Gastrocnemius medialis (tissue), 4 donors: Measurements from ENCODE around the gene MTM1. TPM values are rescaled to one million over a fixed set of nuclear protein-coding genes. Genes with fewer than 3 reads are reported as not detected.

Source experiments
- ATAC-seq, 2 donors: fragments of 150-250 bp; one replicate each; pipeline ENCODE4 v1.9.1; 2016
- DNase-seq, 2 donors: peaks; one replicate each; pipeline ENCODE4 v3.0.0-alpha.2; 2019
- H3K27ac ChIP-seq, 4 donors: fragments of 200-600 bp; sonication (generic); 1 replicate in 1 of 4; 2 replicates in 3 of 4; pipeline ENCODE4 v1.5.1; 2016 to 2018; ENCODE audit warnings: mild to moderate bottlenecking in 2 of 4, moderate library complexity in 1 of 4
- H3K27me3 ChIP-seq, 3 donors: fragments of 200-600 bp; sonication (generic) in 2 of 3; 1 replicate in 1 of 3; 2 replicates in 2 of 3; pipeline versions ENCODE4 v1.5.1 to v1.6.0; 2016 to 2019; ENCODE audit warnings: mild to moderate bottlenecking in 1 of 3, moderate library complexity in 1 of 3
- H3K36me3 ChIP-seq, 2 donors: fragments of 200-600 bp; sonication (generic) in 1 of 2; one replicate each; pipeline ENCODE4 v1.5.1; 2017 to 2018
- H3K4me1 ChIP-seq, 2 donors: fragments of 200-600 bp; sonication (generic) in 1 of 2; one replicate each; pipeline ENCODE4 v1.5.1; 2016 to 2017; ENCODE audit warnings: mild to moderate bottlenecking in 2 of 2
- H3K4me3 ChIP-seq, 4 donors: fragments of 200-600 bp; sonication (generic) in 3 of 4; 1 replicate in 1 of 4; 2 replicates in 3 of 4; pipeline ENCODE4 v1.5.1; 2016 to 2019; ENCODE audit warnings: mild to moderate bottlenecking in 2 of 4
- H3K9me3 ChIP-seq, 3 donors: fragments of 200-600 bp; sonication (generic) in 2 of 3; 1 replicate in 1 of 3; 2 replicates in 2 of 3; pipeline ENCODE4 v1.5.1; 2016 to 2019
- CTCF ChIP-seq, 5 experiments: fragments of 450-650 bp in 3 of 5; fragments of 200-600 bp in 2 of 5; sonication (generic) in 2 of 5; IDR thresholded peaks in 4 of 5; conservative IDR thresholded peaks in 1 of 5; 1 replicate in 4 of 5; 2 replicates in 1 of 5; pipeline ENCODE4 v1.5.1; 2016 to 2019; ENCODE audit warnings: antibody characterized with exemption in 5 of 5, mild to moderate bottlenecking in 3 of 5, moderate library complexity in 3 of 5
- POLR2A ChIP-seq, 2 donors: fragments of 450-650 bp; IDR thresholded peaks; one replicate each; pipeline ENCODE4 v1.6.1; 2017; ENCODE audit warnings: antibody characterized with exemption in 2 of 2, mild to moderate bottlenecking in 2 of 2, moderate library complexity in 2 of 2
- in situ Hi-C, 4 donors: fragments of 200-750 bp; cut with MboI; loops; one replicate each; pipeline versions ENCODE4 v1.15.0 to v1.8.0; 2017; ENCODE audit warnings: low sequenced_read_pairs in 4 of 4
- intact Hi-C: fragments of 100-400 bp; cut with DNase I; formaldehyde crosslinking; loops from one replicate; pipeline ENCODE4 v1.15.1; 2023; ENCODE audit warnings: low total_unique reads
- total RNA-seq, 4 donors: library from RNA; depleted of rRNA; stranded (reverse); fragments of >200 nt; gene quantifications; one replicate each; pipeline versions ENCODE4 v1.1.0 to v1.2.3, GENCODE V29; 2016

Gene MTM1
- total RNA-seq, 4 donors from 2014 or later, result 6.3 to 18.1 (median 11.5) TPM

- Histone ChIP-seq H3K4me3 (peak overlapping the region in 1 of 4 donors; percentile 61), H3K4me1 (peaks cover 5 to 10% of the 10 kb centered on the region in 2 donors), H3K9me3 (no peaks in the 10 kb centered on the region), H3K27me3 (no peaks in the 10 kb centered on the region), H3K27ac (peak overlapping the region; percentile 82 to 87 (median 84)), H3K36me3 (no peaks in the 10 kb centered on the region)
- DNase-seq (no peak), ATAC-seq (no peak)
- intact Hi-C loops, result loop anchor here (5.0 to 10.0 kb wide), 2 partner anchors 202 to 330 kb away; partner anchors contain the start of genes CD99L2 and MAMLD1
- TF ChIP-seq POLR2A (IDR thresholded peaks at IDR 0.05), result no peak
- TF ChIP-seq CTCF (IDR thresholded peaks at IDR 0.05 in 4 of 5, conservative IDR thresholded peaks at IDR 0.05 in 1 of 5), result no peak
- in situ Hi-C loops, result no loop called here
Measured at GRCh38 chrX:150694738-150695410, 126.5 kb downstream of the MTM1 start.

- intact Hi-C loops, result loop anchor here (10.0 kb wide), 1 partner anchor 332 kb away; the partner anchor contains the start of gene MAMLD1
- Histone ChIP-seq H3K4me3 (no peak overlapping the region), H3K27me3 (no peaks in the 10 kb centered on the region), H3K9me3 (no peaks in the 10 kb centered on the region), H3K36me3 (no peaks in the 10 kb centered on the region), H3K27ac (no peak overlapping the region), H3K4me1 (peaks cover 5 to 15% of the 10 kb centered on the region in 2 donors)
- no peak for ATAC-seq
- DNase-seq, result no peak
- TF ChIP-seq CTCF (IDR thresholded peaks at IDR 0.05 in 4 of 5, conservative IDR thresholded peaks at IDR 0.05 in 1 of 5) (no peak), POLR2A (IDR thresholded peaks at IDR 0.05) (no peak)
- in situ Hi-C loops, result no loop called here
Measured at GRCh38 chrX:150696331-150696730, 127.9 kb downstream of the MTM1 start.

GRCh38 chrX:150696866-150697265, 128.4 kb downstream of the MTM1 start:
- no peak overlapping the region for H3K27ac ChIP-seq
- DNase-seq (no peak), ATAC-seq (no peak)
- H3K27me3 ChIP-seq, result no peaks in the 10 kb centered on the region
- TF ChIP-seq CTCF (IDR thresholded peaks at IDR 0.05 in 4 of 5, conservative IDR thresholded peaks at IDR 0.05 in 1 of 5) (no peak), POLR2A (IDR thresholded peaks at IDR 0.05) (no peak)
- in situ Hi-C loops, result no loop called here
- intact Hi-C loops, result loop anchor here (10.0 kb wide), 1 partner anchor 332 kb away; the partner anchor contains the start of gene MAMLD1
- no peak overlapping the region for H3K4me3 ChIP-seq
- no peaks in the 10 kb centered on the region for H3K36me3 ChIP-seq
- H3K4me1 ChIP-seq, result peaks cover 5 to 15% of the 10 kb centered on the region in 2 donors
- H3K9me3 ChIP-seq, result no peaks in the 10 kb centered on the region

- H3K27me3 ChIP-seq, result no peaks in the 10 kb centered on the region
- peaks cover 5 to 12% of the 10 kb centered on the region in 2 donors for H3K4me1 ChIP-seq
- in situ Hi-C loops (no loop called here), intact Hi-C loops (loop anchor here (10.0 kb wide), 1 partner anchor 333 kb away; the partner anchor contains the start of gene MAMLD1)
- no peaks in the 10 kb centered on the region for H3K9me3 ChIP-seq
- no peak for TF ChIP-seq CTCF (IDR thresholded peaks at IDR 0.05 in 4 of 5, conservative IDR thresholded peaks at IDR 0.05 in 1 of 5)
- no peak for TF ChIP-seq POLR2A (IDR thresholded peaks at IDR 0.05)
- no peak for DNase-seq
- H3K27ac ChIP-seq, result no peak overlapping the region
- H3K4me3 ChIP-seq, result no peak overlapping the region
- no peaks in the 10 kb centered on the region for H3K36me3 ChIP-seq
- ATAC-seq, result no peak
Measured at GRCh38 chrX:150697641-150698040, 129.2 kb downstream of the MTM1 start.
